Measurements from ENCODE around the gene TAF11L2. TPM values are rescaled to one million over a fixed set of nuclear protein-coding genes. Genes with fewer than 3 reads are reported as not detected.
"Not testable (repeated sequence)": the region's sequence is repeated elsewhere in the genome, so short reads cannot be mapped to it uniquely, and the experiment has no call there.

Gene TAF11L2
- total RNA-seq (2014; rRNA removed; shearing (Covaris generic)), result not detected in 2 replicates
- polyA plus RNA-seq (2014; cell fraction: nucleus; rRNA removed), result not detected in 2 replicates

DNA sequence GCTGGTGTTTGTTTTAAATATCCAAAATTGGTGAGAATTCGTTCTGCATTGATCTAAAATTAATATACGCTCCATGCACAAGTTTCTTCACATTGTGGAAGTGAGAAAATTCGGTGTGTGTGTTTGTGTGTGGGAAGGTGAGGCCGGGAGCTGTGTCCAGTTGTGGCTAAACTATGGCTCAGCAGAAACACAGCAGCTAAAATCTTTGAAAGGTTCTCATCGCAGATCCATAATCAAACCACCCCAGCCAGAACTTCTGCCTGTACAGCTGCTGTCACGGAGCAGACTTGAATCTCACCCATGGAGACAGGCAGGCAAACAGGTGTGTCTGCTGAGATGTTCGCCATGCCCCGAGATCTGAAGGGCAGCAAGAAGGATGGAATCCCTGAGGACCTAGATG, at the start of gene TAF11L2:
Gene TAF11L2, plus strand, starts transcription at position 301 of the 400 bp plus-strand sequence.
- not testable (repeated sequence) for DNase-seq (ENCODE audit: extremely low read depth, low read depth)

DNA sequence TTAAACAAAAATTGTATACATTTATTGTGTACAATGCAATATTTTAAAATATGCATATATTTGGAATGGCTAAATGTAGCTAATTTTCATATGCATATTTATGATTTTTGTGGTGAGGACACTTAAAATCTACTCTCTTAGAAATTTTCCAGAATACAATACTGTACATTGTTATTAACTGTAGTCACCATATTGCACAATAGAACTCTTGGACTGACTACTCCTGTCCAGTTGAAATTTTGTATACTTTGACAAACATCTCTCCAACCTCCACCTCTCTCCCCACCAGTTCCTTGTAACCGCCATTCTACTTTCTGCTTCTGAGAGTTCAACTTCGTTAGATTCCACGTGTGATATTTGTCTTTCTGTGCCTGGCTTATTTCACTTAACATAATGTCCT, 49.2 kb upstream of the TAF11L2 start:
- DNase-seq (ENCODE audit: extremely low read depth, low read depth), result no peak

DNA sequence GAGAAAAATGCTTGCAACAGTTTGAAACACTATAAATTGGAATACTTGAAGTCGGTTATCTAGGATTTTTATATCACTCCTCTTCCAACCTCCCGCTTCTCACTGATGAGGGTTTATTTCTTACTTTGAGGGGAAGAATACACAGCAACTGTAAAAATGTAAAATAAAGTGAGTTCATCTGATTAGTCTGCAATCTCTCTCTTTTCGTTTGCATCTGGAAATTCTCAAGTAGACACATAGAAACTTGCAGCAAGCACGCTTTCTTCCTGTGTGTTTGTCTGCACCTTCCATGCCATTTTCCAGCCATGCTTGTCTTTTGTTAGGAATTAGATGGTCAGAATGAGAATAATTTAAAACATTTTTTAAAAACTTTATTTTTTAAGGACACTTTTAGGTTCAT, 45.1 kb upstream of the TAF11L2 start:
- DNase-seq (ENCODE audit: extremely low read depth, low read depth), result no peak

DNA sequence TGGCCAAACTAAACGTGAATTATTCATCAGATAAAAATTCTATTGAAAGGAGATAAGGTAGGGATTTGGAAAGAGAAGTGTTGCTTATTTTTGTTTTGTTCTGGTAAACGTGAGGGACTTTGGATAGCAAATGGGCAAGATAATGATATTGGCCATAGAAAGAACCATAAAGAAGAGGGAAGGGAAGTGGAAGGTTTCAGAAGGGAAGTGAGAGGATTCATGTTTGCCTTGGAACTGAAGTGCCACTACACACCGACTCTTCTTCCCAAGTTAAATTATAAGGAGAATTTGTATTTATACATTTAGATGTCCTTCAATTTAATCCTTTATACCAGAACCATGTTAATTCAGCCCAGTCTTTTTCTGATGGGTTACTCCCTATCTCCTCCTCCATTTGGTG, 42.1 kb upstream of the TAF11L2 start:
- no peak for DNase-seq (ENCODE audit: extremely low read depth, low read depth)

DNA sequence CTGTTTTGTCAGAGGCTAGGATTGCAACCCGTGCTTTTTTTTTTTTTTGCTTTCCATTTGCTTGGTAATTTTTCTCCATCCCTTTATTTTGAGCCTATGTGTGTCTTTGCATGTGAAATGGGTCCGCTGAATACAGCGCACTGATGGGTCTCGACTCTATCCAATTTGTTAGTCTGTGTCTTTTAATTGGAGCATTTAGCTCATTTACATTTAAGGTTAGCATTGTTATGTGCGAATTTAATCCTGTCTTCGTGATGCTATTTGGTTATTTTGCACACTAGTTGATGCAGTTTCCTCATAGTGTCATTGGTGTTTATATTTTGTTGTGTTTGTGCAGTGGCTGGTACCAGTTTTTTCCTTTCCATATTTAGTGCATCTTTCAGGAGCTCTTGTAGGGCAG, 36.2 kb upstream of the TAF11L2 start:
- DNase-seq (ENCODE audit: extremely low read depth, low read depth), result no peak

DNA sequence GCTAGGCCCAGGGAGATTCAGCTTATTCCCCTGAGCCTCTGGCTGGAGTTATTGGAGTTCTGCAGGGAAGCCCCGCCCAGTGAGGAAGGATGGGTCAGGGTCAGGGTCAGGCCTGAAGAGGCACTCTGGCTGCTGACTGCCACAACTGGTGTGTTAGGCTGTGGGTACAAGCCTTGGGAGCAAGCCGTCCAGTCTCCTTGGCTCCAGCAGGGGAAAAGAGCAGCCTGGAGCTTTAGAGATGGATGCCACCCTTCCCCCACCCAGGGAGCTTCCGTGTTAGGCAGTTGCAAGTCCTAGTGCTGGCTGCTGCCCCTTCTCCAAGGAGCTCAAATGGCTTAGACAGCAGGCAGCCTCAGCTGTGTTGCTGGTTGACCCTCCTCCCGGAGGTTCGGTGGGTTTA, 34.4 kb upstream of the TAF11L2 start:
- DNase-seq (ENCODE audit: extremely low read depth, low read depth), result no peak

DNA sequence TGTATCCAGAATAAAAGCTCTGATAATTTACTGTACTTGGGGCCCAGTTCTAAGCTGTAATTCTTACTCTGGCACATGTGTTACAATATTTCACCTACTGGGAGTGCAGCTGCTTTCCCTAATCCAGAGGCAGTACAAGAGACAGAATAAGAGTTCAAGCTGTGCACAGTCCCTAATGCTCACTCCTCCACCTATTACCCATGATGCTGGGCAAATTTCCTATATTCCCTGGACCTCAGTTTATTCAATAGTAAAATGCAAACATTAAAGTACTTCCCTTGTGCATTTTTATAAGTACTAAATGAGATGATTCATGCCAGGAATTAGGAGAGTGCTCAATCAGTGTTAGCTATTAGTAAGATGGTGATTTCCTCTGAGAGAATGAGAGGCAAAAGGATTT, 28.0 kb upstream of the TAF11L2 start:
- no peak for DNase-seq (ENCODE audit: extremely low read depth, low read depth)

DNA sequence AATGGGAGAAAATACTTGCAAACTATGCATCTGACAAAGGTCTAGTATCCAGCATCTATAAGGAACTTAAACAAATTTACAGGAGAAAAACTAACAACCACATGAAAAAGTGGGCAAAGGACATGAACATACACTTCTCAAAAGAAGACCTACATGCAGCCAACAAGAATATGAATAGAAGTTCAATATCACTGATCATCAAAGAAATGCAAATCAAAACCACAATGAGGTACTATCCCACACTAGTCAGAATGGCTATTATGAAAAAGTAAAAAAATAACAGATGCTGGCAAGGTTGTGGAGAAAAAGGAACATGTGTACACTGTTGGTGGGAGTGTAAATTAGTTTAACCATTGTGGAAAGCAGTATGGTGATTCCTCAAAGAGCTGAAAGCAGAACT, 23.0 kb upstream of the TAF11L2 start:
- DNase-seq (ENCODE audit: extremely low read depth, low read depth), result not testable (repeated sequence)

DNA sequence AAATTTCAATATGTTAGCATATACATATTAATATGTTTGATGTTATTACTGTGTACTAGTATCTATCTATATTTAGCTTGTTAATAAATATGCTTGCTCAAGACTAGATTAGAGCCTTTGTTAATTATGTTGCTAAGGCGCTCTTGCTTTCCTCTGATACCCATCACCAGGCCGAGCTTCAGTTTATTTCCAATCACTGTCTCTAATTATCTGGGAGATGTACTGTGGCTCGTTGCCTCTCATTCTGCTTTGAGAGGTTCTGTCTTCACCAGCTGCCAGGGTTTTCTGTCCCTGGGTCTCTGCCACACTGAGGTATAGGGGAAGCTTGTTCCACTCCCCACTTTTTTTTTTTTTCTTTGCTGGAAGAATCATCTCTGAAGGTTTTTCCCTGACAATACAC, 21.0 kb upstream of the TAF11L2 start:
- no peak for DNase-seq (ENCODE audit: extremely low read depth, low read depth)

DNA sequence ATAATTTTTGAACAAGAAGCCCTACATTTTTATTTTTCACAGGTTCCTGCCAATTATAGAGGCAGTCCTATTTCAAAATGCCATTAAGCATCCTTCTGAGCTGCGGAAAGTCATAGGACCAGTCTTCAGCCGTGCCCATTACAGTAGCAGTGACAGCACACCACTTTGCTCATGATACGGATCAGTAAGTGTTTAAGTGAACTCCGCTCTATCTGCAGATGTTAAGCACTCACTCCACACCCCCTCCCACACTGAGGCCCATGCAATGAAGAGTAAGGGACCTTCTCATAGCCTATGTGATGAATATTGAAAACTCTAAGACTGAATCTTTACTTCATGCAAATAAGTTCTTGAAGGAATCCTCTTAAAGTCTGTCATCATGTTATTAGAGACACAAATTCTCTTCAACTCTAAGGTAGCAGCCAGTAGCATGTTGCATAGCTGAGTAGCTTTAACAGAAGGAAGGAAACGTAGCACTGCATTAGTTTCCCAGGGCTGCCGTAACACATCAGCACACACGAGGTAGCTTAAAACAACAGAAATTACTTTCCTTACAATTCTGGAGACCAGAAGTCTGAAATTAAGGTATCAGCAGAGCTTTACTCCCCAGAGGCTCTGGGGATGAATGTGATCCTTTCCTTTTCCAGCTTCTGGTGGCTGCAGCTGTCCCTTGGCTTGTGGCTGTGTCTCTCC, 20.3 kb upstream of the TAF11L2 start:
- no peak for DNase-seq (ENCODE audit: extremely low read depth, low read depth)

DNA sequence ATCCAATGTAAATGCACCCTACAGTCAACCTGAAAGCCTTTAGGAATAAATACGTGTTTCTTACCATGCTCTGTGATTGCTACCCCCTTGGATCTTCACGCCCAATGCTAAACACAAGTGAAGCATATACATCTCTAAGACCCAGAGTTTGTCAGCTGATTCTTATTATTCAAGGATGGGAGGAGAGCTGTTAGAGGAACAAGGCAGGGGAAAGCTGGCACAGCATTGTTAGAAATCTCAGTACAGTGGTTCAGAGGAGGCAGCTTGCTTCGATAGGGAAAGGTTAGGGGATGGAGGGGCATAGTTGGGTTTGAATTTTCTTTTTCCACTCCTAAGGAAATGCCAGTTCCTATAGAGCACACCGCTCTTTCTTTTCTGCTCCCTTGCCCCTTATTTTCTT, 16.7 kb upstream of the TAF11L2 start:
- no peak for DNase-seq (ENCODE audit: extremely low read depth, low read depth)

DNA sequence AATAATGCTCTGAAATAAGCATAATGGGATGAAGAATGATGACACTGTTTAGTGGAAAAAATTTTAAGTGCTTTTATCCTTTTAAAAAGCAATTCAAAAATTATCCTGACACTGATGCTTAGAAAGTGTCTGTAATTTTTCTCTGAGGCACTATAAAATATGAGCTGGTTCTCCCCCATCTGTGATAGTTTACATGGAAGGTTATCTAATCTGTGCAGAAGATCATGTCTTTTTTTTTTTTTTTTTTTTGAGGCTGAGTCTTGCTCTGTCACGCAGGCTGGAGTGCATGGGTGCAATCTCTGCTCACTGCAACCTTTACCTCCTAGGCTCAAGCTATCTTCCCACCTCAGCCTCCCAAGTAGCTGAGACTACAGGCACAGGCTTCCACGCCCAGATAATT, 15.2 kb upstream of the TAF11L2 start:
- DNase-seq (ENCODE audit: extremely low read depth, low read depth), result no peak

DNA sequence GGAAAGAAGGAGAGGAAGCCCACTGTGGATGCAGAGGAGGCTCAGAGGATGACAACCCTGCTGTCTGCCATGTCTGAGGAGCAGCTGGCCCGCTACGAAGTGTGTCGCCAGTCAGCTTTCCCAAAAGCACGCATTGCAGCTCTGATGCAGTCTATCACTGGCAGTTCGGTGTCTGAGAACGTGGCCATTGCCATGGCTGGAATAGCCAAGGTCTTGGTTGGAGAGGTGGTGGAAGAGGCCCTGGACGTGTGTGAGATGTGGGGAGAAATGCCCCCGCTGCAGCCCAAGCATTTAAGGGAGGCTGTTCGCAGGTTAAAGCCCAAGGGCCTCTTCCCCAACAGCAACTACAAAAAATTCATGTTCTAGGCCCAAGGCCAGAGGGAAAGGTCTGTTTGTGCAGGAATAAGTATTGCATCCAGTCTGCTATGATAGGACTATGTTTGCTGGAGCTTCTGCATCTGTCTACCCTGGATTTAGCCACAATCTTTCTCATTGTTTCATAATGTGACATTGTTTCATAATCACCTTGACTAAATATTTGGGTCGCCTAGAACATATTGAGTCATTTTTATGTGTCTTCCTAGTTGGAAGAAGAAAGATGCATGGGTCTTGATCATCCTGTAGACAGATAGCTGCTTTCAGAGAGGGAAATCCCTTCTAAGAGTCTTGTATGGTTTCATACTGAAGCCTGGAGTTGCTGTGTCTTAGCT, 11.4 kb upstream of the TAF11L2 start:
- not testable (repeated sequence) for DNase-seq (ENCODE audit: extremely low read depth, low read depth)

DNA sequence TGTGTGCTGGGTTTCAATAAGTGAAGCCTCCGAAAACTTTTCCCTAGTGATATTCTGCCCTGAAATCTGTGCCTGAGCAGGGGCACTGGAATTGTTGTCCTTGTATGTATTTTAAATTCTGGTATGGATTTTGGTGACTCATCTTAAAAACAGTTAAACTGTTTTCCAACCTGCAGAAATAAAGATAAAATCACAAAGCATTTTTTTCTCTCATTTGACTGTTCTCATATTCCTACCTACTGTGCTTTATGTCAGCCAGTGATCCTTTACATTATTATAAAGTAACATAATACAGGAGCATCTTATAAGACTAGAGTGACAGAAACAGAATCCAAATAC, 10.9 kb upstream of the TAF11L2 start:
- no peak for DNase-seq (ENCODE audit: extremely low read depth, low read depth)

DNA sequence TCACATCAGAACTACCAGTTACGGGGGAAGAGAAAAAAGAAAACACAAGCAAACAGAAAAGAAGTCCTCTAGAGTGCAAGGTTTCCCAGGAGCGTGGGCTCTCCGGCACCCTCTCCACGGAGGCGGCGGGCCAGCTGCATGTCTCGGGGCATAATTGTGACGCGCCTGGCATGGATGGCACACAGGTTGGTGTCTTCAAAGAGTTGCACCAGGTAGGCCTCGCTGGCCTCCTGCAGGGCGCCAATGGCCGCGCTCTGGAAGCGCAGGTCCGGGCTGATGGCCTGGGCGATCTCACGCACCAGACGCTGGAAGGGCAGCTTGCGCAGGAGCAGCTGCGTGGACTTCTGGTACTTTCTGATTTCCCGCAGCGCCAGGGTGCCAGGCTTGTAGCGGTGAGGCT, 6.8 kb upstream of the TAF11L2 start:
- DNase-seq (ENCODE audit: extremely low read depth, low read depth), result not testable (repeated sequence)

DNA sequence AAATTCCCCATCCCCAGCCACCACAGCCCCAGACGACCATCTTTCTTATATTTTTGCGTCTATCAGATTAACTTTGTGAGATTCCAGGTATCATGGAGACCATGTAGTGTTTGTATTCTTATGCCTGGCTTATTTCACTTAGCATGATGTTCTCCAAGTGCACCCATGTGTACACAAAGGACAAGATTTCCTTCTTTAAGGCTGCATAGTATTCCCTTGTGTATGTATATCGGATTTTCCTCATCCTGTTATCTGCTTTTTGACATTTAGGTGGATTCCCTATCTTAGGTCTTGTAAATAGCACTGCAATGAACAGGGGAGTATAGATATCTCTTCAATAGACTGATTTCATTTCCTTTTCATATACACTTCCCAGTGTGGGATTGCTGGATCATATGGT, 5.3 kb upstream of the TAF11L2 start:
- DNase-seq (ENCODE audit: extremely low read depth, low read depth), result no peak

DNA sequence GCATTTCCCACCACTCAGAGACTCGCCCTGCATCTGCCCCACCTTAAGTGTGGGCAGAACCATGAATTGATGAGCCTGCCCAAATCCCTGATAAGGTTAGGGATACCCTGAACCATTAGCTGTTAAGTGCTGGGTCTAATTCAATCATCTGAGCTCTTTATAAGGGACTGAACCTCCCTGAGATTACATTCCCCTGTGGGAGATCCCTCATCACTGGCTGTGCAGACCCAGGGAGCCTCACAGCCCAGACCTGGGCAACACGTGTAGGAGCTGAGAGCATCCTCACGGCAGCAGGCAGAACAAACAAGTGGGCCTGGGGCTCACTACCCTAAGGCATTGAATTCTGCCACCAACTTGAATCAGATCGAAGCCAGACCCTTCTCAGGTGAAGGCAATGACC, 585 bp upstream of the TAF11L2 start:
- DNase-seq (ENCODE audit: extremely low read depth, low read depth), result no peak

DNA sequence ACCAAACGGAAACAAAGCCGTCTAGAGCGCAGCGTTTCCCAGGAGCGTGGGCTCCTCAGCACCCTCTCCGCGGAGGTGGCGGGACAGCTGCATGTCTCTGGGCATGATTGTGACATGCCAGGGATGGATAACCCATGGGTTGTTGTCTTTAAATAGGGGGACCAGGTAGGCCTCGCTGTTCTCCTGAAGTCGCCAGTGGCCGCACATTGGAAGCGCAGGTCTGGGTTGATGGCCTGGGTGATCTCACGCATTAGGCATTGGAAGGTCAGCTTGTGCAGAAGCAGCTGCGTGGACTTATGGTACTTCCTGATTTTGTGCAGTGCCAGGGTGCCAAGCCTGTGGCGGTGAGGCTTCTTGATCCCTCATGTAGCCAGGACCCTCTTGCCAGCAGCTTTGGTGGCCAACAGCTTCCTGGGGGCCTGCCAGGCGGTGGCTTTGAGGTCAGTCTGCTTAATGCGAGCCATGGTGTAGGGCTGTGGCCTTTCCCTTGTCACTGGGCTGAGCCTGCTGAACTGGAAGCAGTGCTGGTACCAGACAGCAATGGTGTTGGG, 13.8 kb downstream of the TAF11L2 start:
- no peak for DNase-seq (ENCODE audit: extremely low read depth, low read depth)

DNA sequence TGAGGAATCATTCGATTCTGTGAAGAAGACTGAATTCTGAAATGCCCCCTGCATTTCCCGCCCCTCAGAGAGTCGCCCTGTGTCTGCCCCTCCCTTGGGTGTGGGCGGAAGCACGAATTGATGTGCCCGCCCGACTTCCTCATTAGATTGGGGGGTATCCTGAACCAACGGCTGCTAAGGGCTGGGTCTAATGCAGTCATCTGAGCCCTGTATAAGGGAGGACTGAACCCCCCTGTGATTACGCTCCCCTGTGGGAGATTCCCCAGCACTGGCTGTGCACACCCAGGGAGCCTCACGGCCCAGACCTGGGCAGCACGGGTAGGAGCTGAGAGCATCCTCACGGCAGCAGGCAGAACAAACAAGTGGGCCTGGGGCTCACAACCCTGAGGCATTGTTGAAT, 19.5 kb downstream of the TAF11L2 start:
- not testable (repeated sequence) for DNase-seq (ENCODE audit: extremely low read depth, low read depth)

DNA sequence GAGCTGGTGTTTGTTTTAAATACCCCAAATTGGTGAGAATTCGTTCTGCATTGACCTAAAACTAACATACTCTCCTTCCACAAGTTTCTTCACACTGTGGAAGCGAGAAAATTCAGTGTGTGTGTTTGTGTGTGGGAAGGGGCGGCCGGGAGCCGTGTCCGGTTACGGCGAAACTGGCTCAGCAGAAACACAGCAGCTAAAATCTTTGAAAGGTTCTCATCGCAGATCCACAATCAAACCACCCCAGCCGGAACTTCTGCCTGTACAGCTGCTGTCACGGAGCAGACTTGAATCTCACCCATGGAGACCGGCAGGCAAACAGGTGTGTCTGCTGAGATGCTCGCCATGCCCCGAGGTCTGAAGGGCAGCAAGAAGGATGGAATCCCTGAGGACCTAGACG, 20.0 kb downstream of the TAF11L2 start, which contains the start of gene TAF11L3:
Gene TAF11L3, plus strand, starts transcription at position 301 of the 400 bp plus-strand sequence.
- DNase-seq (ENCODE audit: extremely low read depth, low read depth), result not testable (repeated sequence)

DNA sequence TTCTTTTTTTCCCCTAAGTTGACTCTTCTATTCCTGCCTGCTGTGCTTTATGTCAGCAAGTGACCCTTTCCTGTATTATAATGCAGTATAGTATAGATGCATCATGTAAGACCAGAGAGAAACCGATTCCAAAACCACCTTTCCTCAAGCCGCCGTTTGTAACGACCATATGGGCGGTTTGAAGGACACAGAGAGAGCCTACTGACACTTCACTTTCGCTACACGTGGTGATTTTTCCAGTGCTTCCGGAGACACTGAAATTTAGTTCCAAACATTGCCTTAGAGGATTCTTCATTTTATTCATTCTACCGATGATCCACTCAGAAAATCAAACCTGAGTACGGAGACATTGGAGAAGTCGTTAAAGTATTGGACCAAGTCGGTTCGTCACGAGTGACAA, 21.5 kb downstream of the TAF11L2 start:
- not testable (repeated sequence) for DNase-seq (ENCODE audit: extremely low read depth, low read depth)

DNA sequence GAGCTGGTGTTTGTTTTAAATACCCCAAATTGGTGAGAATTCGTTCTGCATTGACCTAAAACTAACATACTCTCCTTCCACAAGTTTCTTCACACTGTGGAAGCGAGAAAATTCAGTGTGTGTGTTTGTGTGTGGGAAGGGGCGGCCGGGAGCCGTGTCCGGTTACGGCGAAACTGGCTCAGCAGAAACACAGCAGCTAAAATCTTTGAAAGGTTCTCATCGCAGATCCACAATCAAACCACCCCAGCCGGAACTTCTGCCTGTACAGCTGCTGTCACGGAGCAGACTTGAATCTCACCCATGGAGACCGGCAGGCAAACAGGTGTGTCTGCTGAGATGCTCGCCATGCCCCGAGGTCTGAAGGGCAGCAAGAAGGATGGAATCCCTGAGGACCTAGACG, 23.5 kb downstream of the TAF11L2 start, which contains the start of gene TAF11L4:
Gene TAF11L4, plus strand, starts transcription at position 301 of the 400 bp plus-strand sequence.
- not testable (repeated sequence) for DNase-seq (ENCODE audit: extremely low read depth, low read depth)
